DMS79 (cell line): ENCODE measurements around the gene POLR3A.
A peak's percentile ranks its signal among the peaks of the same experiment; 100 is the strongest.
"Not testable (repeated sequence)": the region's sequence is repeated elsewhere in the genome, so short reads cannot be mapped to it uniquely, and the experiment has no call there.

ENCODE experiments used
- DNase-seq: peaks from one replicate; lab custom pipeline; 2025; lab: John Stamatoyannopoulos, UW

Gene POLR3A

GRCh38 chr10:78029269-78030226 lies at the start of gene POLR3A:
Gene POLR3A (minus strand): TSS chr10:78029515. CDS start chr10:78029407, 108 bp downstream.
- DNase-seq, result peak; percentile 64

- peak; percentile 60 for DNase-seq
These were observed 49.4 kb upstream of the POLR3A start for GRCh38 chr10:78078539-78079330.

- DNase-seq, result not testable (repeated sequence)
These were observed 46.5 kb upstream of the POLR3A start for GRCh38 chr10:78075806-78076205.

GRCh38 chr10:78072504-78072903 lies 43.2 kb upstream of the POLR3A start:
- no peak for DNase-seq

GRCh38 chr10:78071857-78072179 lies 42.5 kb upstream of the POLR3A start:
- no peak for DNase-seq

- no peak for DNase-seq
These were observed 42.0 kb upstream of the POLR3A start for GRCh38 chr10:78071140-78071856.

GRCh38 chr10:78070726-78071125 lies 41.4 kb upstream of the POLR3A start:
- no peak for DNase-seq

- not testable (repeated sequence) for DNase-seq
These were observed 40.7 kb upstream of the POLR3A start for GRCh38 chr10:78070064-78070463.

- no peak for DNase-seq
These were observed 39.8 kb upstream of the POLR3A start for GRCh38 chr10:78069151-78069550.

GRCh38 chr10:78066728-78067430 lies 37.6 kb upstream of the POLR3A start:
- no peak for DNase-seq

GRCh38 chr10:78066012-78066411 lies 36.7 kb upstream of the POLR3A start:
- no peak for DNase-seq

- no peak for DNase-seq
These were observed 36.3 kb upstream of the POLR3A start for GRCh38 chr10:78065611-78066010.

GRCh38 chr10:78064919-78065318 lies 35.6 kb upstream of the POLR3A start:
- not testable (repeated sequence) for DNase-seq

GRCh38 chr10:78063236-78063635 lies 33.9 kb upstream of the POLR3A start:
- no peak for DNase-seq

GRCh38 chr10:78062296-78062695 lies 33.0 kb upstream of the POLR3A start:
- no peak for DNase-seq

- no peak for DNase-seq
These were observed 30.8 kb upstream of the POLR3A start for GRCh38 chr10:78059906-78060702.

- no peak for DNase-seq
These were observed 29.2 kb upstream of the POLR3A start for GRCh38 chr10:78058562-78058961.

- no peak for DNase-seq
These were observed 24.0 kb upstream of the POLR3A start for GRCh38 chr10:78053211-78053868.

- no peak for DNase-seq
These were observed 20.5 kb upstream of the POLR3A start for GRCh38 chr10:78049851-78050250.

GRCh38 chr10:78047314-78047891 lies 18.1 kb upstream of the POLR3A start:
- DNase-seq, result peak; percentile 57
